MM.1S (cell line): ENCODE results near the gene UNC5C.

Experiments
- DNase-seq: peaks from one replicate; pipeline ENCODE4 v3.0.0-alpha.2; 2015
- H2AFZ ChIP-seq: fragments of 300-600 bp; sonication (generic); 2 replicates; pipeline ENCODE4 v1.6.0; 2016; ENCODE audit warnings: antibody characterized with exemption, low read length
- H3F3A ChIP-seq: fragments of 300-600 bp; sonication (generic); 2 replicates; pipeline ENCODE4 v1.6.1; 2016; ENCODE audit warnings: mild to moderate bottlenecking, antibody characterized with exemption, low read length, moderate library complexity, mixed read lengths; ENCODE audit not compliant: insufficient read depth
- H3K27ac ChIP-seq: fragments of 300-600 bp; sonication (generic); 2 replicates; pipeline ENCODE4 v1.5.1; 2016; ENCODE audit warnings: mild to moderate bottlenecking, low read length
- H3K27me3 ChIP-seq: fragments of 300-600 bp; sonication (generic); replicated peaks from 2 replicates; pipeline ENCODE4 v1.6.0; 2016; ENCODE audit warnings: low read length; ENCODE audit not compliant: insufficient read depth
- H3K36me3 ChIP-seq: fragments of 300-600 bp; sonication (generic); replicated peaks from 2 replicates; pipeline ENCODE4 v1.6.1; 2016; ENCODE audit warnings: mild to moderate bottlenecking, low read length, mixed read lengths; ENCODE audit not compliant: insufficient read depth
- H3K4me1 ChIP-seq: fragments of 300-600 bp; sonication (generic); 2 replicates; pipeline ENCODE4 v1.6.1; 2016; ENCODE audit warnings: low read length, mixed read lengths
- H3K4me2 ChIP-seq: fragments of 300-600 bp; sonication (generic); 2 replicates; pipeline ENCODE4 v1.6.0; 2016; ENCODE audit warnings: low read depth, low read length
- H3K4me3 ChIP-seq: fragments of 300-600 bp; sonication (generic); 2 replicates; pipeline ENCODE4 v1.5.1; 2016; ENCODE audit warnings: low read length, mixed read lengths
- H3K79me2 ChIP-seq: fragments of 300-600 bp; sonication (generic); 2 replicates; pipeline ENCODE4 v1.6.1; 2016; ENCODE audit warnings: mixed run types, low read length, mixed read lengths
- H3K9ac ChIP-seq: fragments of 300-600 bp; sonication (generic); 2 replicates; pipeline ENCODE4 v1.6.1; 2016; ENCODE audit warnings: low read length, mixed read lengths
- H3K9me2 ChIP-seq: fragments of 300-600 bp; sonication (generic); replicated peaks from 2 replicates; pipeline ENCODE4 v1.6.1; 2016; ENCODE audit warnings: mild to moderate bottlenecking, low read length, mixed read lengths; ENCODE audit not compliant: insufficient read depth
- H3K9me3 ChIP-seq: fragments of 300-600 bp; sonication (generic); replicated peaks from 2 replicates; pipeline ENCODE4 v1.6.1; 2016; ENCODE audit warnings: mild to moderate bottlenecking, low read length, mixed read lengths; ENCODE audit not compliant: insufficient read depth
- H4K20me1 ChIP-seq: fragments of 300-600 bp; sonication (generic); 2 replicates; pipeline ENCODE4 v1.6.1; 2016; ENCODE audit warnings: mild to moderate bottlenecking, low read length, moderate library complexity, mixed read lengths; ENCODE audit not compliant: insufficient read depth
- EZH2 ChIP-seq: fragments of 300-600 bp; sonication (generic); optimal IDR thresholded peaks from 2 replicates; pipeline ENCODE3; 2017; ENCODE audit warnings: low read depth, mild to moderate bottlenecking, antibody characterized with exemption, low read length, mixed read lengths
- EZH2phosphoT487 ChIP-seq: fragments of 300-600 bp; sonication (generic); IDR thresholded peaks from 2 replicates; pipeline ENCODE4 v1.6.1; 2018; ENCODE audit warnings: antibody characterized with exemption, low read length
- TF ChIP-seq, protein P1 (sequence below): fragments of 300-600 bp; sonication (generic); IDR thresholded peaks from 2 replicates; pipeline ENCODE4 v1.5.1; 2016; ENCODE audit warnings: antibody characterized with exemption, low read length, mixed read lengths

UNC5C gene

DNA sequence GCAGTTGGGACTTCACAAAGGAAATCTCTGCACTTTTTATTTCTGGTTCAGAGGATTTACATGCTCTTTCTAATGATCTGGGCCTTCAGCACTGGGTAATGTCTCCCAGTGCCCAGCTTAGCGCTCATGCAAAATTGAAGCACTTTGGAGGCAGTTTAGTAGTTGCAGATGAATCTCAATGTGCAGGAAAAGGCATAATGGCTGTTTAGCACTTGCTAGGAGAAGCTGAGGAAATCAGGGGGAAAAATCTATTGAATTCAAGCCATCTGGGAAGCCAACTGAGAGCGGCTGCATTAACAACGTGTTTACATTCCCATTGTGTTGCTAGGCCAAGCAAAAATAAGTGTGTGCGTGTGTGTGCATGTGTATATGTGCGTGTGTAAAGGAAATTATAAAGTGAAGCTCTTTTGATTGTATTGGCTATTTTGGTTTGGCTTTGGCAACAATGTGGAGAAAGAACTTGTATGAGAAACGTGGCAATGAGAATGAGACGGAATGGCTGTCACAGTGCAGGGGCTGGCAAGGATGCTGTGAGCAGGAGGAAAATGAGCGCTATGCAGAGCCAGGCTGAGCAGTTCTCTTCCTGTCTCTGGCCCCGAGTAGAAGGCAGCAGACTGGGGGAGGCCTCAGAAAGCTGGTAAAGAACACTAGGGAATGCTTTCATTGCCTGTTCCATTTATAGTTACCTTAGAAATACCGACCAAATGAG, 231.5 kb downstream of the UNC5C start:
- Histone ChIP-seq H3K4me2 (no peak overlapping the region), H3K9ac (no peak overlapping the region), H3K27ac (no peak overlapping the region), H3K36me3 (no peaks in the 10 kb centered on the region), H3K4me1 (no peaks in the 10 kb centered on the region), H3F3A (no peaks in the 10 kb centered on the region), H3K9me3 (no peaks in the 10 kb centered on the region), H3K4me3 (no peak overlapping the region), H2AFZ (no peak overlapping the region), H4K20me1 (no peaks in the 10 kb centered on the region), H3K27me3 (no peaks in the 10 kb centered on the region), H3K79me2 (no peaks in the 10 kb centered on the region), H3K9me2 (no peaks in the 10 kb centered on the region)
- no peak for DNase-seq
- TF ChIP-seq EZH2phosphoT487 (no peak), EZH2 (no peak)
- TF ChIP-seq, protein P1, sequence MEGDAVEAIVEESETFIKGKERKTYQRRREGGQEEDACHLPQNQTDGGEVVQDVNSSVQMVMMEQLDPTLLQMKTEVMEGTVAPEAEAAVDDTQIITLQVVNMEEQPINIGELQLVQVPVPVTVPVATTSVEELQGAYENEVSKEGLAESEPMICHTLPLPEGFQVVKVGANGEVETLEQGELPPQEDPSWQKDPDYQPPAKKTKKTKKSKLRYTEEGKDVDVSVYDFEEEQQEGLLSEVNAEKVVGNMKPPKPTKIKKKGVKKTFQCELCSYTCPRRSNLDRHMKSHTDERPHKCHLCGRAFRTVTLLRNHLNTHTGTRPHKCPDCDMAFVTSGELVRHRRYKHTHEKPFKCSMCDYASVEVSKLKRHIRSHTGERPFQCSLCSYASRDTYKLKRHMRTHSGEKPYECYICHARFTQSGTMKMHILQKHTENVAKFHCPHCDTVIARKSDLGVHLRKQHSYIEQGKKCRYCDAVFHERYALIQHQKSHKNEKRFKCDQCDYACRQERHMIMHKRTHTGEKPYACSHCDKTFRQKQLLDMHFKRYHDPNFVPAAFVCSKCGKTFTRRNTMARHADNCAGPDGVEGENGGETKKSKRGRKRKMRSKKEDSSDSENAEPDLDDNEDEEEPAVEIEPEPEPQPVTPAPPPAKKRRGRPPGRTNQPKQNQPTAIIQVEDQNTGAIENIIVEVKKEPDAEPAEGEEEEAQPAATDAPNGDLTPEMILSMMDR, result no peak

DNA sequence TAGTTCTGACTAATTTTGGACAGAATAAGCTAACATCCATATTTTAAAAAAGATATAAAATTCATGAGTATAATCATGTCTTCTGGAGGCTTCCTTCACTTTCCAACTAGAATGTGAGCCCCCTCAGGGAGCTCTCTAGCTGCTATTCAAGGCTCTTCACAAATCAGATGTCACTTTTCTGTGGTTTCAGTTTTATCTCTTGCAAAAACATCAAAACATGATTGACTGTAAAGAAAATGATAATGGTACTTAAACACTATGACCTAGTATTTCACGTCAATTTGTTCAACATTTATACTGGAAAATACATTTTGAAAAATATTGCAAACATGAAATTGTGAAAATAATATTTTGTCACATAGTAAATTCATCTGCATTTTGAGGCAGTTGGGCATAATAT, 234.2 kb downstream of the UNC5C start:
- Histone ChIP-seq H2AFZ (no peak overlapping the region), H3K4me2 (no peak overlapping the region), H3K9ac (no peak overlapping the region), H3F3A (no peaks in the 10 kb centered on the region), H3K9me3 (no peaks in the 10 kb centered on the region), H3K36me3 (no peaks in the 10 kb centered on the region), H3K4me1 (no peaks in the 10 kb centered on the region), H4K20me1 (no peaks in the 10 kb centered on the region), H3K4me3 (no peak overlapping the region), H3K27me3 (no peaks in the 10 kb centered on the region), H3K79me2 (no peaks in the 10 kb centered on the region), H3K27ac (no peak overlapping the region), H3K9me2 (no peaks in the 10 kb centered on the region)
- no peak for DNase-seq
- TF ChIP-seq, protein P1, result no peak
- no peak for TF ChIP-seq EZH2phosphoT487
- TF ChIP-seq EZH2, result no peak

DNA sequence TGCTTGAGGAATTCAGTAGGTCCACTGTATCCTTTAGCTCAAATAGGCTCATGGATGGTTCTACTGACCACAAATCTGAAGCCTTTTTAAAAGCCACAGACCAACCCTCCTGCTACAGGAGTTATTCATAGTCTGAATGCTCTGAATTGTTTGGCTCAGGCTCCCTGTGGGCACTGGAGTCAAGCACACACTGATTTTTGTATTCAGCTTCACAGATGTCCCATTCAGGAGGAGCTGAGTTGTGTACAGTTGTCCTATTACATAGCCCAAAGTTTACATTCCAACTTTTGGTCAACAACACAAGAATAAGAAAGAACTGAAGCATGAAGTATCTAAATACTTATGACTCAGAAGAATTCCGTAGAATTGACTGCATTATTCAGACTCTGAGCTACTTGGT, 243.9 kb downstream of the UNC5C start:
- Histone ChIP-seq H3K27me3 (no peaks in the 10 kb centered on the region), H3K9me3 (no peaks in the 10 kb centered on the region), H3K4me2 (no peak overlapping the region), H3K9me2 (no peaks in the 10 kb centered on the region), H3K4me3 (no peak overlapping the region), H3F3A (no peaks in the 10 kb centered on the region), H3K4me1 (no peaks in the 10 kb centered on the region), H2AFZ (no peak overlapping the region), H4K20me1 (no peaks in the 10 kb centered on the region), H3K36me3 (no peaks in the 10 kb centered on the region), H3K79me2 (no peaks in the 10 kb centered on the region), H3K27ac (no peak overlapping the region), H3K9ac (no peak overlapping the region)
- TF ChIP-seq, protein P1, result no peak
- no peak for TF ChIP-seq EZH2phosphoT487
- TF ChIP-seq EZH2, result no peak
- DNase-seq, result no peak
